ENCODE data around the gene DOCK2. TPM values are rescaled to one million over a fixed set of nuclear protein-coding genes. Genes with fewer than 3 reads are reported as not detected.
A peak's percentile ranks its signal among the peaks of the same experiment; 100 is the strongest.
"Not testable (repeated sequence)": the region's sequence is repeated elsewhere in the genome, so short reads cannot be mapped to it uniquely, and the experiment has no call there.

Gene DOCK2
- total and polyA plus RNA-seq, 12 donors: 3.3 to 59.5 (median 21.0) TPM

GRCh38 chr5:169751490-169751889, 114.4 kb downstream of the DOCK2 start:
- Histone ChIP-seq H3K27me3 (no peaks in the 10 kb centered on the region), H3K9me3 (replicated peaks in 1 of 3) (no peaks in the 10 kb centered on the region), H3K4me3 (no peak overlapping the region), H3K27ac (no peak overlapping the region), H3K4me1 (replicated peaks in 1 of 2) (no peaks in the 10 kb centered on the region), H3K36me3 (replicated peaks in 1 of 2) (no peaks in the 10 kb centered on the region)
- DNase-seq: no peak
- WGBS, 4 donors: 89 to 96% (median 92%) methylated on average over 4 of the region's 4 CpGs
- TF ChIP-seq CTCF (IDR thresholded peaks at IDR 0.05): no peak
- TF ChIP-seq POLR2A (IDR thresholded peaks at IDR 0.05): no peak
- intact Hi-C loops (cut with DNase I): no loop called here

GRCh38 chr5:169752566-169752965, 115.5 kb downstream of the DOCK2 start:
- H3K9me3 ChIP-seq (replicated peaks in 1 of 3); H3K4me1 ChIP-seq (replicated peaks in 1 of 2); H3K27me3 ChIP-seq; intact Hi-C loops (cut with DNase I); H3K4me3 ChIP-seq; H3K27ac ChIP-seq; H3K36me3 ChIP-seq (replicated peaks in 1 of 2); DNase-seq: not testable (repeated sequence)
- WGBS, 4 donors: 88 to 95% (median 91%) methylated on average over 10 of the region's 10 CpGs

- TF ChIP-seq POLR2A (IDR thresholded peaks at IDR 0.05) (no peak), CTCF (IDR thresholded peaks at IDR 0.05) (no peak)
- no peak overlapping the region for H3K27ac ChIP-seq
- intact Hi-C loops (cut with DNase I): no loop called here
- 60 to 78% (median 64%) methylated on average over 2 of the region's 2 CpGs for WGBS, 4 donors
- H3K4me3 ChIP-seq: no peak overlapping the region
- no peak for DNase-seq
- H3K36me3 ChIP-seq (replicated peaks in 1 of 2): no peaks in the 10 kb centered on the region
- peaks cover 0 to 5% of the 10 kb centered on the region in 2 donors for H3K4me1 ChIP-seq (replicated peaks in 1 of 2)
- H3K27me3 ChIP-seq: no peaks in the 10 kb centered on the region
- no peaks in the 10 kb centered on the region for H3K9me3 ChIP-seq (replicated peaks in 1 of 3)
These were observed 116.7 kb downstream of the DOCK2 start for GRCh38 chr5:169753795-169754194.

- H3K36me3 ChIP-seq (replicated peaks in 1 of 2): no peaks in the 10 kb centered on the region
- H3K4me1 ChIP-seq (replicated peaks in 1 of 2): peaks cover 0 to 5% of the 10 kb centered on the region in 2 donors
- TF ChIP-seq CTCF (IDR thresholded peaks at IDR 0.05) (no peak), POLR2A (IDR thresholded peaks at IDR 0.05) (no peak)
- H3K4me3 ChIP-seq: no peak overlapping the region
- H3K9me3 ChIP-seq (replicated peaks in 1 of 3): no peaks in the 10 kb centered on the region
- H3K27me3 ChIP-seq: no peaks in the 10 kb centered on the region
- DNase-seq: no peak
- intact Hi-C loops (cut with DNase I): no loop called here
- H3K27ac ChIP-seq: no peak overlapping the region
These were observed 117.7 kb downstream of the DOCK2 start for GRCh38 chr5:169754737-169755136.

- intact Hi-C loops (cut with DNase I): no loop called here
- no peaks in the 10 kb centered on the region for H3K27me3 ChIP-seq
- peak overlapping the region in 1 of 5 donors; percentile 17 for H3K27ac ChIP-seq
- H3K36me3 ChIP-seq (replicated peaks in 1 of 2): no peaks in the 10 kb centered on the region
- H3K4me3 ChIP-seq: no peak overlapping the region
- TF ChIP-seq POLR2A (IDR thresholded peaks at IDR 0.05): no peak
- H3K4me1 ChIP-seq (replicated peaks in 1 of 2): peaks cover 0 to 5% of the 10 kb centered on the region in 2 donors
- no peak for DNase-seq
- H3K9me3 ChIP-seq (replicated peaks in 1 of 3): no peaks in the 10 kb centered on the region
- WGBS, 4 donors: 87 to 93% (median 91%) methylated on average over 9 to 10 of the region's 10 CpGs
These were observed 119.1 kb downstream of the DOCK2 start for GRCh38 chr5:169756071-169756765.

Data from adrenal gland (tissue), 12 donors.